HEK293 (cell line): ENCODE results near the gene DOCK9.

Source experiments
- CTCF ChIA-PET: fragments of 350-600 bp; formaldehyde crosslinking; extraction: SDS; loops from one replicate; lab custom pipeline; 2021; ENCODE audit warnings: antibody characterized with exemption; lab: Yijun Ruan, JAX
- POLR2A ChIA-PET: fragments of 300-600 bp; formaldehyde crosslinking; extraction: SDS; loops from one replicate; lab custom pipeline; 2020; ENCODE audit warnings: antibody characterized with exemption, inconsistent platforms; lab: Yijun Ruan, JAX
- H3K27ac ChIP-seq: fragments of 200-500 bp; sonication (Bioruptor generic); 2 replicates; pipeline ENCODE4 v1.5.1; 2014; ENCODE audit warnings: low read depth, low read length, control low read depth, inconsistent platforms; ENCODE audit errors: extremely low read depth
- H3K36me3 ChIP-seq, 2 experiments: fragments of 200-500 bp in 1 of 2; sonication (Bioruptor generic) in 1 of 2; 1 replicate in 1 of 2; 2 replicates in 1 of 2; pipeline ENCODE4 v1.5.1; 2014 to 2017; ENCODE audit warnings: inconsistent platforms in 2 of 2, low read length in 2 of 2; ENCODE audit not compliant: control insufficient read depth in 2 of 2, insufficient read depth in 1 of 2
- H3K4me1 ChIP-seq: fragments of 200-500 bp; sonication (Bioruptor generic); 2 replicates; pipeline ENCODE4 v1.5.1; 2014; ENCODE audit warnings: mild to moderate bottlenecking, low read length, inconsistent platforms; ENCODE audit not compliant: control insufficient read depth, insufficient read depth
- H3K4me3 ChIP-seq: 2 replicates; pipeline ENCODE4 v1.5.1; 2011; ENCODE audit warnings: low read depth, mild to moderate bottlenecking, control low read depth, low read length, moderate library complexity
- H3K9me3 ChIP-seq: fragments of 200-500 bp; sonication (Bioruptor generic); 2 replicates; pipeline ENCODE4 v1.5.1; 2014; ENCODE audit warnings: low read depth, low read length, inconsistent platforms; ENCODE audit not compliant: control insufficient read depth, insufficient read depth
- GLIS1 ChIP-seq: fragments of 450-650 bp; formaldehyde crosslinking; IDR thresholded peaks from 2 replicates; pipeline ENCODE4 v1.5.1; 2016; ENCODE audit warnings: missing biosample characterization, missing genetic modification characterization
- HOXA7 ChIP-seq: sonication (generic); formaldehyde crosslinking; IDR thresholded peaks from 2 replicates; pipeline ENCODE4 v1.8.1; 2022; ENCODE audit warnings: missing genetic modification reagents, borderline replicate concordance
- KLF8 ChIP-seq: fragments of 450-650 bp; formaldehyde crosslinking; IDR thresholded peaks from 2 replicates; pipeline ENCODE4 v1.5.1; 2016; ENCODE audit warnings: missing biosample characterization, missing genetic modification characterization
- PRDM6 ChIP-seq: fragments of 450-650 bp; formaldehyde crosslinking; IDR thresholded peaks from 2 replicates; pipeline ENCODE4 v1.5.1; 2017; ENCODE audit warnings: missing biosample characterization, missing genetic modification characterization
- REST ChIP-seq: fragments of 450-650 bp; formaldehyde crosslinking; IDR thresholded peaks from 2 replicates; pipeline ENCODE4 v1.5.1; 2016; ENCODE audit warnings: missing biosample characterization, missing genetic modification characterization
- SCRT2 ChIP-seq: fragments of 450-650 bp; formaldehyde crosslinking; IDR thresholded peaks from 2 replicates; pipeline ENCODE4 v1.5.1; 2016; ENCODE audit warnings: missing biosample characterization, missing genetic modification characterization
- ZBTB10 ChIP-seq: fragments of 450-650 bp; formaldehyde crosslinking; IDR thresholded peaks from 2 replicates; pipeline ENCODE4 v1.5.1; 2016; ENCODE audit warnings: missing biosample characterization, missing genetic modification characterization
- ZBTB6 ChIP-seq: fragments of 450-650 bp; formaldehyde crosslinking; IDR thresholded peaks from 2 replicates; pipeline ENCODE4 v1.5.1; 2017; ENCODE audit warnings: missing biosample characterization, missing genetic modification characterization
- ZFP37 ChIP-seq: fragments of 450-650 bp; formaldehyde crosslinking; IDR thresholded peaks from 2 replicates; pipeline ENCODE4 v1.5.1; 2016; ENCODE audit warnings: missing biosample characterization, missing genetic modification characterization
- ZNF169 ChIP-seq: fragments of 450-650 bp; formaldehyde crosslinking; IDR thresholded peaks from 2 replicates; pipeline ENCODE4 v1.5.1; 2016; ENCODE audit warnings: missing biosample characterization, missing genetic modification characterization
- ZNF174 ChIP-seq: fragments of 450-650 bp; formaldehyde crosslinking; IDR thresholded peaks from 2 replicates; pipeline ENCODE4 v1.5.0; 2017; ENCODE audit warnings: missing biosample characterization, mild to moderate bottlenecking, missing genetic modification characterization
- ZNF19 ChIP-seq: fragments of 450-650 bp; formaldehyde crosslinking; IDR thresholded peaks from 2 replicates; pipeline ENCODE4; 2016; ENCODE audit warnings: missing biosample characterization, missing genetic modification characterization, low read depth
- ZNF416 ChIP-seq: fragments of 450-650 bp; formaldehyde crosslinking; IDR thresholded peaks from 2 replicates; pipeline ENCODE4 v1.5.1; 2016; ENCODE audit warnings: missing biosample characterization, missing genetic modification characterization
- ZNF426 ChIP-seq: fragments of 450-650 bp; formaldehyde crosslinking; IDR thresholded peaks from 2 replicates; pipeline ENCODE4 v1.5.1; 2017; ENCODE audit warnings: missing biosample characterization, missing genetic modification characterization, mild to moderate bottlenecking, inconsistent platforms, moderate library complexity
- ZNF544 ChIP-seq: fragments of 450-650 bp; formaldehyde crosslinking; IDR thresholded peaks from 2 replicates; pipeline ENCODE4 v1.5.0; 2017; ENCODE audit warnings: missing biosample characterization, missing genetic modification characterization
- ZNF645 ChIP-seq: fragments of 450-650 bp; formaldehyde crosslinking; IDR thresholded peaks from 2 replicates; pipeline ENCODE4; 2016; ENCODE audit warnings: missing biosample characterization, missing genetic modification characterization
- ZNF747 ChIP-seq: fragments of 450-650 bp; formaldehyde crosslinking; IDR thresholded peaks from 2 replicates; pipeline ENCODE4 v1.5.1; 2016; ENCODE audit warnings: missing biosample characterization, missing genetic modification characterization
- TF ChIP-seq, protein P1 (sequence below): fragments of 450-650 bp; formaldehyde crosslinking; IDR thresholded peaks from 2 replicates; pipeline ENCODE4 v1.5.1; 2016; ENCODE audit warnings: missing biosample characterization, missing genetic modification characterization
- TF ChIP-seq, protein P2 (sequence below): fragments of 450-650 bp; IDR thresholded peaks from 2 replicates; pipeline ENCODE4 v1.5.1; 2018; ENCODE audit warnings: missing biosample characterization, missing genetic modification characterization

Gene DOCK9

GRCh38 chr13:98879957-98880356, 97.9 kb downstream of the DOCK9 start:
- Histone ChIP-seq H3K4me3 (no peak overlapping the region), H3K4me1 (no peaks in the 10 kb centered on the region), H3K36me3 (peaks cover 0 to 43% of the 10 kb centered on the region in 2 experiments; a peak in 1 of 3 replicates), H3K9me3 (no peaks in the 10 kb centered on the region), H3K27ac (no peak overlapping the region)
- ChIA-PET POLR2A (no interaction called here), CTCF (no interaction called here)
- no peak for TF ChIP-seq KLF8 (tag by site-specific recombination)
- TF ChIP-seq SCRT2 (tag by site-specific recombination) = no peak
- no peak for TF ChIP-seq HOXA7
- TF ChIP-seq, protein P1, sequence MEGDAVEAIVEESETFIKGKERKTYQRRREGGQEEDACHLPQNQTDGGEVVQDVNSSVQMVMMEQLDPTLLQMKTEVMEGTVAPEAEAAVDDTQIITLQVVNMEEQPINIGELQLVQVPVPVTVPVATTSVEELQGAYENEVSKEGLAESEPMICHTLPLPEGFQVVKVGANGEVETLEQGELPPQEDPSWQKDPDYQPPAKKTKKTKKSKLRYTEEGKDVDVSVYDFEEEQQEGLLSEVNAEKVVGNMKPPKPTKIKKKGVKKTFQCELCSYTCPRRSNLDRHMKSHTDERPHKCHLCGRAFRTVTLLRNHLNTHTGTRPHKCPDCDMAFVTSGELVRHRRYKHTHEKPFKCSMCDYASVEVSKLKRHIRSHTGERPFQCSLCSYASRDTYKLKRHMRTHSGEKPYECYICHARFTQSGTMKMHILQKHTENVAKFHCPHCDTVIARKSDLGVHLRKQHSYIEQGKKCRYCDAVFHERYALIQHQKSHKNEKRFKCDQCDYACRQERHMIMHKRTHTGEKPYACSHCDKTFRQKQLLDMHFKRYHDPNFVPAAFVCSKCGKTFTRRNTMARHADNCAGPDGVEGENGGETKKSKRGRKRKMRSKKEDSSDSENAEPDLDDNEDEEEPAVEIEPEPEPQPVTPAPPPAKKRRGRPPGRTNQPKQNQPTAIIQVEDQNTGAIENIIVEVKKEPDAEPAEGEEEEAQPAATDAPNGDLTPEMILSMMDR (tag by site-specific recombination) = no peak
- no peak for TF ChIP-seq ZNF19 (tag by site-specific recombination)
- no peak for TF ChIP-seq ZNF747 (tag by site-specific recombination)
- no peak for TF ChIP-seq ZNF426 (tag by site-specific recombination)
- no peak for TF ChIP-seq ZBTB6 (tag by site-specific recombination)
- TF ChIP-seq ZNF544 = no peak
- no peak for TF ChIP-seq ZBTB10
- TF ChIP-seq ZNF169 (tag by site-specific recombination) = no peak
- TF ChIP-seq REST (tag by site-specific recombination) = no peak
- TF ChIP-seq ZNF645 (tag by site-specific recombination) = no peak
- TF ChIP-seq ZFP37 = no peak
- TF ChIP-seq GLIS1 (tag by site-specific recombination) = no peak
- TF ChIP-seq ZNF174 (tag by site-specific recombination) = no peak
- TF ChIP-seq, protein P2, sequence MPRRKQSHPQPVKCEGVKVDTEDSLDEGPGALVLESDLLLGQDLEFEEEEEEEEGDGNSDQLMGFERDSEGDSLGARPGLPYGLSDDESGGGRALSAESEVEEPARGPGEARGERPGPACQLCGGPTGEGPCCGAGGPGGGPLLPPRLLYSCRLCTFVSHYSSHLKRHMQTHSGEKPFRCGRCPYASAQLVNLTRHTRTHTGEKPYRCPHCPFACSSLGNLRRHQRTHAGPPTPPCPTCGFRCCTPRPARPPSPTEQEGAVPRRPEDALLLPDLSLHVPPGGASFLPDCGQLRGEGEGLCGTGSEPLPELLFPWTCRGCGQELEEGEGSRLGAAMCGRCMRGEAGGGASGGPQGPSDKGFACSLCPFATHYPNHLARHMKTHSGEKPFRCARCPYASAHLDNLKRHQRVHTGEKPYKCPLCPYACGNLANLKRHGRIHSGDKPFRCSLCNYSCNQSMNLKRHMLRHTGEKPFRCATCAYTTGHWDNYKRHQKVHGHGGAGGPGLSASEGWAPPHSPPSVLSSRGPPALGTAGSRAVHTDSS = no peak
- TF ChIP-seq PRDM6 (tag by site-specific recombination) = no peak
- no peak for TF ChIP-seq ZNF416 (tag by site-specific recombination)
